Bronchial epithelial cell (primary cell): ENCODE data around the gene HCFC1R1. TPM values are rescaled to one million over a fixed set of nuclear protein-coding genes. Genes with fewer than 3 reads are reported as not detected.

Experiments
- DNase-seq: peaks from one replicate; pipeline ENCODE4 v3.0.0-alpha.2; 2010; ENCODE audit warnings: low read depth
- FAIRE-seq: peaks from 2 replicates; lab custom pipeline; 2011; peaks lifted over from hg19 to GRCh38; lab: Jason Lieb, UNC
- H3K27me3 ChIP-seq: 2 replicates; pipeline ENCODE4 v1.5.1; 2011; ENCODE audit warnings: low read length; ENCODE audit not compliant: control insufficient read depth, insufficient read depth
- H3K36me3 ChIP-seq: 2 replicates; pipeline ENCODE4 v1.5.1; 2011; ENCODE audit warnings: low read length; ENCODE audit not compliant: control insufficient read depth, insufficient read depth
- H3K4me3 ChIP-seq: 2 replicates; pipeline ENCODE4 v1.5.1; 2011; ENCODE audit warnings: mild to moderate bottlenecking, low read depth, low read length, control low read depth
- total RNA-seq: library from RNA; depleted of rRNA; stranded (reverse); fragments of >200 nt; gene quantifications from 2 replicates; pipeline ENCODE4 v1.2.1, GENCODE V29; 2014
- TF ChIP-seq, protein P1 (sequence below): IDR thresholded peaks from 2 replicates; pipeline ENCODE4 v1.5.1; 2011; ENCODE audit warnings: mild to moderate bottlenecking, moderate library complexity, low read length, control low read depth, inconsistent platforms; ENCODE audit not compliant: insufficient read depth, severe bottlenecking

The HCFC1R1 gene
- total RNA-seq, 1 donor from 2014 or later, result 1.1 TPM

DNA sequence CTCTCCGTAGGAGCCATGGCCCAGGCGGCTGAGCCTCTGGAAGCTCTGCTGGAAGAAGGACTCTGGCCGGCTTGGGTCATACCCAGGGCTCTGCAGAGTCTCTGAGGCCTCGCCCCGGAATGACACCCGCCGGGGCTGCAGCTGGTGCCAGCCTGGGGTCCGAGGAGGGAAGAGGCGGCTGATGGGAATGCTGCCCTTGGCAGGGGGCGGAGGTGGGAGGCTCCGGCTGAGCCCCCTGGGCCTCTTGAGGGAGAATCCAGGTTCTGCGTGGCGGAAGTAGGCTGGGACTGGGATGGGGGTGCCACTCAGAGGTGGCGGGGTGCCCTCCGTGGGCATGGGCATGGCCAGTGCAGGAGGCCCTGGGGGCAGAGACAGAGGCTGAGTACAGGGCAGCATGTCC, 47.1 kb downstream of the HCFC1R1 start:
- H3K36me3 ChIP-seq, result peaks cover 1% of the 10 kb centered on the region
- TF ChIP-seq, protein P1, sequence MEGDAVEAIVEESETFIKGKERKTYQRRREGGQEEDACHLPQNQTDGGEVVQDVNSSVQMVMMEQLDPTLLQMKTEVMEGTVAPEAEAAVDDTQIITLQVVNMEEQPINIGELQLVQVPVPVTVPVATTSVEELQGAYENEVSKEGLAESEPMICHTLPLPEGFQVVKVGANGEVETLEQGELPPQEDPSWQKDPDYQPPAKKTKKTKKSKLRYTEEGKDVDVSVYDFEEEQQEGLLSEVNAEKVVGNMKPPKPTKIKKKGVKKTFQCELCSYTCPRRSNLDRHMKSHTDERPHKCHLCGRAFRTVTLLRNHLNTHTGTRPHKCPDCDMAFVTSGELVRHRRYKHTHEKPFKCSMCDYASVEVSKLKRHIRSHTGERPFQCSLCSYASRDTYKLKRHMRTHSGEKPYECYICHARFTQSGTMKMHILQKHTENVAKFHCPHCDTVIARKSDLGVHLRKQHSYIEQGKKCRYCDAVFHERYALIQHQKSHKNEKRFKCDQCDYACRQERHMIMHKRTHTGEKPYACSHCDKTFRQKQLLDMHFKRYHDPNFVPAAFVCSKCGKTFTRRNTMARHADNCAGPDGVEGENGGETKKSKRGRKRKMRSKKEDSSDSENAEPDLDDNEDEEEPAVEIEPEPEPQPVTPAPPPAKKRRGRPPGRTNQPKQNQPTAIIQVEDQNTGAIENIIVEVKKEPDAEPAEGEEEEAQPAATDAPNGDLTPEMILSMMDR, result no peak
- FAIRE-seq (no peak), DNase-seq (no peak)
- H3K27me3 ChIP-seq, result no peaks in the 10 kb centered on the region
- H3K4me3 ChIP-seq, result no peak overlapping the region

DNA sequence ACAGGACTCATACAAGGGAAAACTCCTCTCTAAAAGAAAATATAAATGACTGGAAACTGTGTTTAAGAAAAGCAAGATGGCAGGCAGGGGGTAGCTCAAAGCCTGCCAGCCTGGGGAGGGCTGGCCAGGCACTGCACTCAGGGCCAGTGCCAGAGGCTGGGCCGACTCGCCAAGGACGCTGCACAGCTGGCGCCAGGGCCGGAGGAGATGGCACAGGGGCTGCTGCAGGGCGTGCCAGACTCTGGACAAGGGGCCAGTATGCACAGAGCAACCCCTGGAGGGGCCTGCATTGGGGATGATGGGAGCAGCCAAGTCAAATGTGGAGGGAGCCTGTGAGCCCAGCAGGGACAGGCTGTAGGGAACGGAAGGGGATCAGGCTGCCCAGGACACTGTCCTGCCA, 47.5 kb downstream of the HCFC1R1 start:
- no peak for FAIRE-seq
- TF ChIP-seq, protein P1, result no peak
- peaks cover 1% of the 10 kb centered on the region for H3K36me3 ChIP-seq

DNA sequence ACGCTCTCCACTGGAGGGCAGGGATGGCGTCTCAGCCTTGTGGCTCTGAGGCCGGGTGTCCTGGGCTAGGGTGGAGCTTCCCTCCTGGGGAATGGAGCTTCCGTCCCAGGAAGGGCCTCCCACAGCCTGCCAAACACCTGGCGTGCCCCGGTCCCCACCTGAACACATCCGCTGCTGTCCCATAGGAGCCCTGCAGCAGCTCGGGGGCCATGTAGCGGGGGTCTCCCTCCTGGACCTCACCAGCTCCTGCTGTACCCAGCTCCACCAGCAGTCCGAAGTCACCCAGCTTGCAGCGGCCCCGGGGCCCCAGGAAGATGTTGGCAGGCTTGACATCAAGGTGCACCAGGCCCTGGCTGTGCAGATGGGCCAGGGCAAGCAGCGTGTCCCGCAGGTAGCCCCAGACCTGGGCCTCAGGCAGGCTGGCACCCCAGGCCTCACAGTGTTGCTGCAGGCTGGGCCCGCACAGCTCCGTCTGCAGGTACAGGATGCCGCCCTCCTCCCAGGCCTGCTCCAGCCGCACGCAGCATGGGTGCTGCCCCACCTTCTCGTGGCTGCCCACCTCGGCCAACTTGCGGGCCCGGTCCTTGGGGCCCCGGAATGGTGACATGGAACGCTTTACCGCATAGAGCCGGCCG, 48.5 kb downstream of the HCFC1R1 start:
- FAIRE-seq, result no peak
- H3K36me3 ChIP-seq, result peaks cover 1% of the 10 kb centered on the region

More for the DNA sequence above, 47.5 kb downstream of the HCFC1R1 start:
- no peak overlapping the region for H3K4me3 ChIP-seq
- no peaks in the 10 kb centered on the region for H3K27me3 ChIP-seq
- no peak for DNase-seq

DNA sequence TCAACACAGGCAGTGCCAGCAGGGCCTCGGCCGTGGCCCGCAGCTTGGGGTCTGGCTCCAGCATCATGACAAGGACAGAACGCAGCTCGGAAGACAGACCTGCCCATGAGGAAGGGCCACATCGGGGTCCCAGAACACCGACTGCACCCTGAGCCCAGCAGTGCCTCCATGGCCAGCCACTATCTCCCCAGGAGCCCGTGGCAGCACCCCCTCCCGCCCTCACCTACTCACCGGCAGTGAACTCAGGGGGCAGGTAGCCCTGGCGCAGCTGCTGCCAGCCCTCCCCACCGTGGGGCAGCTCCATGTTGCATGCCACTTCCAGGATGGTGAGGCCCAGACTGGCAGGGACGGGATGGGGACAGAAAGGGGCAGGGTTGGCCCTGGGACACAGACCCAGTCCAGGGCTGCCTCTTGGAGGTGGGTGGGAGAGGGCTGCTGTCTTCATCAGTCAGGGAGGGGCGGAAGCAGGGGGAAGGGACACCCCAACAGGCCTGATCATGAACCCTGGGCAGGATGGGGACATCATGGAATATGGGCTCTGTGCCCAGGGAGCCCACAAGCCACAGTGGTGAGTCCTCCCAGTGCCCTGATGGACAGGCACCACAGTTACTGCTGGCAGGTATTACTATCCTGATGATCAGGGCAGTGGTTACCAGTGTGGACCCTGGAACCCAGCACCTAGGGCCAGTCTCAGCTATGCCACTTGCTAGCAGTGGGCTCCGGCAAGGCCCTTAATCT, 49.3 kb downstream of the HCFC1R1 start:
- Histone ChIP-seq H3K36me3 (peaks cover 1% of the 10 kb centered on the region), H3K4me3 (no peak overlapping the region), H3K27me3 (no peaks in the 10 kb centered on the region)
- DNase-seq, result no peak
- TF ChIP-seq, protein P1, result no peak
- FAIRE-seq, result no peak

More for the DNA sequence above, 48.5 kb downstream of the HCFC1R1 start:
- Histone ChIP-seq H3K27me3 (no peaks in the 10 kb centered on the region), H3K4me3 (no peak overlapping the region)
- DNase-seq, result no peak
- TF ChIP-seq, protein P1, result no peak

DNA sequence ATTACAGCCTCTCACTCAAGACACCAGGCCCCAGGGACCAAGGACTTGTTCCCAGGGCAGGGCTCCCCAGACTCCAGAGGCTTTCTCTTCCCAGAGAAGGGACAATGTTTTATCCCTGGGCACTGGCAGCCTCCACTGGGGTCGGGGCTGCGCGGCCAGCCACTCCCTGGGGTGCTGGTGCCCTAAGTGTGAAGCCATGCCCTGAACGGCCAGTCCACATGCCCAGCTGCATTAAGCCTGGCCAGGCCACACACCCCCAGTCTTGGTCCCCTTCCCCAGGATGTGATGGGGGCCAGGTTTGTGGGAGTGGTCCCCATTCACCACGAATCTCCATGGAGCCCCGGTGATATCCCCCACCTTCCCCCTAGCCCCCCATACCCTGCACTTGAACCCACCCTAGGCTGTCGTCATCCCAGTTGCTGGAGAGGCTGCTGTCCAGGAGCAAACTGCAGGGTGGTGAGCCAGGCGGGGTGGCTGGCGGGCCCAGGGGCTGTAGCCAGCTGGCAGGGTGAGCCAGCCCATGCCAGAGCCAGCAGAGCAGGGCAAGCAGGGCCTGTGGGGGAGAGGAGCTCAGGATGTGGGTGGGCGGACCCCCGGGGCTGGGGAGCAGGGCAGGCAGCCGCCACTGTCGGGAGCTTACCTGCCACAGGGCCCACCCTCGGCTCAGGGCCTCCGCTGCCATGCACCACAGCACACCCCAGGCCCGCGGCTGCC, 50.0 kb downstream of the HCFC1R1 start:
- Histone ChIP-seq H3K36me3 (peaks cover 1% of the 10 kb centered on the region), H3K27me3 (no peaks in the 10 kb centered on the region), H3K4me3 (no peak overlapping the region)
- TF ChIP-seq, protein P1, result no peak
- no peak for DNase-seq
- FAIRE-seq, result no peak
